ENCODE results near the gene CNDP2. TPM values are rescaled to one million over a fixed set of nuclear protein-coding genes. Genes with fewer than 3 reads are reported as not detected.
"Not testable (repeated sequence)": the region's sequence is repeated elsewhere in the genome, so short reads cannot be mapped to it uniquely, and the experiment has no call there.

CNDP2 gene
- total RNA-seq, 4 donors from 2014 or later: 78.8 to 132 (median 89.3) TPM

GRCh38 chr18:74499633-74500032 is 3.5 kb downstream of the CNDP2 start:
- ATAC-seq (ENCODE audit: low FRiP score) (no peak), DNase-seq (ENCODE audit: low spot score) (no peak)
- TF ChIP-seq CTCF (IDR thresholded peaks at IDR 0.05): no peak

- no peak for ATAC-seq (ENCODE audit: low FRiP score)
- DNase-seq (ENCODE audit: low spot score): no peak
- TF ChIP-seq CTCF (IDR thresholded peaks at IDR 0.05): no peak
Observed at GRCh38 chr18:74500372-74500771, 4.2 kb downstream of the CNDP2 start.

- not testable (repeated sequence) for DNase-seq (ENCODE audit: low spot score); ATAC-seq (ENCODE audit: low FRiP score)
Observed at GRCh38 chr18:74500774-74501173, 4.6 kb downstream of the CNDP2 start.

GRCh38 chr18:74501386-74501785 is 5.2 kb downstream of the CNDP2 start:
- ATAC-seq (ENCODE audit: low FRiP score): no peak
- no peak for TF ChIP-seq CTCF (IDR thresholded peaks at IDR 0.05)
- DNase-seq (ENCODE audit: low spot score): no peak

- no peak for TF ChIP-seq CTCF (IDR thresholded peaks at IDR 0.05)
- ATAC-seq (ENCODE audit: low FRiP score): no peak
- DNase-seq (ENCODE audit: low spot score): no peak
Observed at GRCh38 chr18:74503137-74503536, 7.0 kb downstream of the CNDP2 start.

GRCh38 chr18:74505776-74506175 is 9.6 kb downstream of the CNDP2 start:
- DNase-seq (ENCODE audit: low spot score): no peak
- ATAC-seq (ENCODE audit: low FRiP score): no peak
- TF ChIP-seq CTCF (IDR thresholded peaks at IDR 0.05): no peak

GRCh38 chr18:74506448-74507084 is 10.4 kb downstream of the CNDP2 start:
- TF ChIP-seq CTCF (IDR thresholded peaks at IDR 0.05): no peak
- no peak for DNase-seq (ENCODE audit: low spot score)
- ATAC-seq (ENCODE audit: low FRiP score): no peak

Data from omental fat pad (tissue), 4 donors.